NB4 (cell line): ENCODE data around the gene EMC6.

ENCODE experiments used
- DNase-seq: peaks from one replicate; pipeline ENCODE4 v3.0.0; 2010; ENCODE audit warnings: low read depth
- H3K4me3 ChIP-seq: one replicate; pipeline ENCODE4 v1.5.1; 2011; ENCODE audit warnings: mild to moderate bottlenecking, low read depth, low read length, moderate library complexity
- MYC ChIP-seq: IDR thresholded peaks from 2 replicates; pipeline ENCODE4 v1.6.1; 2011; ENCODE audit warnings: low read depth, low read length
- POLR2A ChIP-seq: IDR thresholded peaks from 2 replicates; pipeline ENCODE4 v1.6.1; 2011; ENCODE audit warnings: mild to moderate bottlenecking; ENCODE audit not compliant: insufficient read length; ENCODE audit errors: extremely low read depth
- TF ChIP-seq, protein P1 (sequence below): IDR thresholded peaks from 2 replicates; pipeline ENCODE4 v1.6.1; 2011; ENCODE audit warnings: low read depth, low read length
- TF ChIP-seq, protein P2 (sequence below): IDR thresholded peaks from one replicate; pipeline ENCODE4 v1.5.1; 2012; ENCODE audit warnings: low read depth, low read length

Gene EMC6

DNA sequence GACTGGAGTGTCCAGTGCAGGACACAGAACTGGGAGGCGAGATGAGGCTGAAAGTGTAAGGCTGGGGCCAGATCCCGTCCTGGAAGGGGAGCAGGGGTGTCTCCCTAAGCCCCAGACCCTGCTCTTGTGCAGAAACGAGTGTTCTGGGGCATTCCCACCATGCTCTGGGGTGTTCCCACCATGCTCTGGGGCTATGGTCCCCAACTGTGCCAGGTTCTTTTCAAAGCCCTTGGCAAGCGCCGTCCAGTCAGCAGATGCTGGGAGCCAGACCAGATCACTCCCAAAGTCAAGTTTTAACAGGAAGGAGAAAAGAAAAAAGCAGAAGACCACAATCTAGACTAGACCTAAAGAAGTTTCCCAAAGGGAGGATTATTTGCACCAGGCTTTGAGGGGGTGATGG is 2.8 kb upstream of the EMC6 start:
- no peak for DNase-seq
- TF ChIP-seq POLR2A: no peak
- TF ChIP-seq, protein P1, sequence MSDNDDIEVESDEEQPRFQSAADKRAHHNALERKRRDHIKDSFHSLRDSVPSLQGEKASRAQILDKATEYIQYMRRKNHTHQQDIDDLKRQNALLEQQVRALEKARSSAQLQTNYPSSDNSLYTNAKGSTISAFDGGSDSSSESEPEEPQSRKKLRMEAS: no peak
- TF ChIP-seq MYC: no peak
- TF ChIP-seq, protein P2, sequence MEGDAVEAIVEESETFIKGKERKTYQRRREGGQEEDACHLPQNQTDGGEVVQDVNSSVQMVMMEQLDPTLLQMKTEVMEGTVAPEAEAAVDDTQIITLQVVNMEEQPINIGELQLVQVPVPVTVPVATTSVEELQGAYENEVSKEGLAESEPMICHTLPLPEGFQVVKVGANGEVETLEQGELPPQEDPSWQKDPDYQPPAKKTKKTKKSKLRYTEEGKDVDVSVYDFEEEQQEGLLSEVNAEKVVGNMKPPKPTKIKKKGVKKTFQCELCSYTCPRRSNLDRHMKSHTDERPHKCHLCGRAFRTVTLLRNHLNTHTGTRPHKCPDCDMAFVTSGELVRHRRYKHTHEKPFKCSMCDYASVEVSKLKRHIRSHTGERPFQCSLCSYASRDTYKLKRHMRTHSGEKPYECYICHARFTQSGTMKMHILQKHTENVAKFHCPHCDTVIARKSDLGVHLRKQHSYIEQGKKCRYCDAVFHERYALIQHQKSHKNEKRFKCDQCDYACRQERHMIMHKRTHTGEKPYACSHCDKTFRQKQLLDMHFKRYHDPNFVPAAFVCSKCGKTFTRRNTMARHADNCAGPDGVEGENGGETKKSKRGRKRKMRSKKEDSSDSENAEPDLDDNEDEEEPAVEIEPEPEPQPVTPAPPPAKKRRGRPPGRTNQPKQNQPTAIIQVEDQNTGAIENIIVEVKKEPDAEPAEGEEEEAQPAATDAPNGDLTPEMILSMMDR: no peak
- H3K4me3 ChIP-seq: no peak overlapping the region

DNA sequence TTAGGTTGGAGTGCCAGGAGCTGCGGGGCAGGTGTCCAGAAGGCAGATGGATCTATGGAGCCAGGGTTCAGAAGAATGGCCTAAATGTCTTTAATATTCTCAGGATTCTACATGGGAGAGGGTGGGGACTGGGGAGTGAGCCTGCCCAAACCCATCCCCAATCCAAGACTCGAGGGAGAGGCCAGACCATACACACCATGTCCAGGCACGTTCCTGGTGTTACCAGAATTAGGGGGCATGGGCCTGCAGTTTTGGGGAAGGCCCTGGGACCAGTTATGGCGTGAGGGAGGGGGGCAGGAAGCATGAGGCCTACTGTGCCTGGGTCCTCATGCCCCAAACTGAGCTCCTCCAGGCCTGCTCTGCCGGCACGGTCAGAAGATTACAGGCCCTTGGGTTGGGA is 2.1 kb upstream of the EMC6 start:
- no peak for DNase-seq
- no peak overlapping the region for H3K4me3 ChIP-seq
- TF ChIP-seq POLR2A (no peak), MYC (no peak)
- TF ChIP-seq, protein P2: no peak
- TF ChIP-seq, protein P1: no peak

DNA sequence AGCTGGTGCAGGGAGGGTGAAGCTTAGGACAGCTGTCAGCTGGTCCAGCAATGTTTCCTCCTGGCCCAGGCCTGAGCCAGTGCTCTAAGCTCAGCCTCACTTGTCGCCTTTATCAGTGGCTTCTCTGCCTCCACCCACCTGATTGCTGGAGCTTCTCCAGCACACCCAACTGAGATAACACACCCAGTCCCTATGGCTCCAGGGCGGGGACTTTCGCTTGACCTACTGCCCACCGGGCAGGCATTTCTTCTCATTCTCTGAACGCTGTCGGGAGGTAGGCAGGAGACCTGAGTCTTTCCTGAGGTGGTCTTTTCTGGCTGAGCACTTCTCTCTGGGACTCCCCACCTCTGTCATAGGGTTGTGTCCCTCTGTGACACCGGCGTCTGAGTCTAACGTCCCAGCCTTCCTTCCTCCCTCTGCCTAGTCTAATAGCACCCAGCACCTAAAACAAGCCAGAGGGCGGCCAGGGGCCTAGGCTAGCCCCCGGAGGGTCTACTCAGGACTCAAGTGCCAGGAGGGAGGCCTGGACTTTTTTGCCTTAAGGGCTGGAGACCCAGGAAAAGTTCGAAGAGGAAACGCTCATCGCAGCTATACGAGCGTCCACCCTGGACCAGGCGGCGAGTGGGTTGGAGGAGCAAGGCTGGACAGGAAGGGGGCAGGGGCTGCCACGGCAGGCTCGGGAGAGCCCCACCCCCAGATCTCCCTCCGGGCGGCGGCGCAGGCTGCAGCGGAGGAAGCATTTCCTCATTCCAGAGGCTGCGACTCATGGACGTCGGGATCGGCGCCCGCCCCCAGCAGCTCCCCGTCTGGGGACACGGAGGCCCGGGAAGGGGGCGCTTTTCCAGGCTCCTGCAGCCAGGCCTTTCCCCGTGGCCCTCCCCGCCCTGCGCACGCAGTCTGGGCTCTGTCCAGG is 990 bp upstream of the EMC6 start:
- peak; percentile 49 for DNase-seq
- H3K4me3 ChIP-seq: peak overlapping the region; percentile 58
- TF ChIP-seq, protein P1: no peak

DNA sequence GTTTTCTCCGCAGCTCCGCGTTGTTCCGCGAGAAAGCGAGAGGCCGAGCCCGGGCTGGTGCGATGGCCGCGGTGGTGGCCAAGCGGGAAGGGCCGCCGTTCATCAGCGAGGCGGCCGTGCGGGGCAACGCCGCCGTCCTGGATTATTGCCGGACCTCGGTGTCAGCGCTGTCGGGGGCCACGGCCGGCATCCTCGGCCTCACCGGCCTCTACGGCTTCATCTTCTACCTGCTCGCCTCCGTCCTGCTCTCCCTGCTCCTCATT is 404 bp downstream of the EMC6 start:
- H3K4me3 ChIP-seq: peak overlapping the region; percentile 80
- no peak for DNase-seq
- TF ChIP-seq MYC (no peak), POLR2A (no peak)
- TF ChIP-seq, protein P1: no peak
- TF ChIP-seq, protein P2: no peak

DNA sequence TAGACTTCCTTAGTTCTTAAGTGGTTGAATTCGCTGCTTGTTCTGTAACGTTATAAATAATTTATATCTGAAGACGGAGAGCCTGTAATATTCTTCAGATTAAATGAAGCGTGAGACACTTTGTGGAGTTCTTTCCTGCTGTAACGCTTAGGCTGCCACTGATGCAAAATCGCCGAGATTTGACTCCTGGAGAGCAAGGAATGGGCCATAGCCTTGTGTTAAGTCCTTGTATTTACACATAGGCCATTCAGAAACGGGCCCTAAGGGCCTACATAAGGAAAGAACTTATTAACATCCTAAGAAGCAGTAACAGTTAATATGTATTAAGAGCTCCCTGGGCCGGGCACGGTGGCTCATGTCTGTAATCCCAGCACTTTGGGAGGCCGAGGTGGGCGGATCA is 936 bp downstream of the EMC6 start:
- TF ChIP-seq, protein P2: no peak
- TF ChIP-seq POLR2A (no peak), MYC (no peak)
- TF ChIP-seq, protein P1: no peak
- DNase-seq: no peak
- peak overlapping the region; percentile 80 for H3K4me3 ChIP-seq

DNA sequence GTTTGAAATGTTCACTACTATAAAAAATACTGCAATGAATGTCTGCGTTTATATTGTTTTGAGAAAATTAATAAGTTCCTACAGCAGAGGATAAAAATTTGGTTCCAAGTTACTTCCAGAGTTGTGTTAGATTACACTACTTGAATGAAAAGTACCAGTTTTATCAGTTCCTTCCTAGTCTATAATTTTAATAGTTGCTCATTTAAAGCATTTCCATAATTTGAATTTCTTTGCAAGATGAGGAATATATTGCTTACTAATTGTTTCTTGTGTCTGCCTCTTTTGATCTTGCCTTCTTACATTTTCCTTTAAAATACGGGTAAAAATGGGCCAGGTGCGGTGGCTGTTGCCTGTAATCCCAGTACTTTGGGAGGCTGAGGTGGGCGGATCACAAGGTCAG is 4.0 kb downstream of the EMC6 start:
- no peak overlapping the region for H3K4me3 ChIP-seq
- DNase-seq: no peak
- no peak for TF ChIP-seq MYC
